HL-60 (cell line): Measurements from ENCODE around the gene FBXL5.

Experiments used
- CTCF ChIP-seq: IDR thresholded peaks from one replicate; pipeline ENCODE4 v1.5.1; 2011; ENCODE audit warnings: low read length, control low read depth, inconsistent platforms; ENCODE audit not compliant: insufficient read depth
- REST ChIP-seq: IDR thresholded peaks from 2 replicates; pipeline ENCODE4 v1.6.1; 2012; ENCODE audit warnings: low read depth; ENCODE audit not compliant: insufficient replicate concordance

DNA sequence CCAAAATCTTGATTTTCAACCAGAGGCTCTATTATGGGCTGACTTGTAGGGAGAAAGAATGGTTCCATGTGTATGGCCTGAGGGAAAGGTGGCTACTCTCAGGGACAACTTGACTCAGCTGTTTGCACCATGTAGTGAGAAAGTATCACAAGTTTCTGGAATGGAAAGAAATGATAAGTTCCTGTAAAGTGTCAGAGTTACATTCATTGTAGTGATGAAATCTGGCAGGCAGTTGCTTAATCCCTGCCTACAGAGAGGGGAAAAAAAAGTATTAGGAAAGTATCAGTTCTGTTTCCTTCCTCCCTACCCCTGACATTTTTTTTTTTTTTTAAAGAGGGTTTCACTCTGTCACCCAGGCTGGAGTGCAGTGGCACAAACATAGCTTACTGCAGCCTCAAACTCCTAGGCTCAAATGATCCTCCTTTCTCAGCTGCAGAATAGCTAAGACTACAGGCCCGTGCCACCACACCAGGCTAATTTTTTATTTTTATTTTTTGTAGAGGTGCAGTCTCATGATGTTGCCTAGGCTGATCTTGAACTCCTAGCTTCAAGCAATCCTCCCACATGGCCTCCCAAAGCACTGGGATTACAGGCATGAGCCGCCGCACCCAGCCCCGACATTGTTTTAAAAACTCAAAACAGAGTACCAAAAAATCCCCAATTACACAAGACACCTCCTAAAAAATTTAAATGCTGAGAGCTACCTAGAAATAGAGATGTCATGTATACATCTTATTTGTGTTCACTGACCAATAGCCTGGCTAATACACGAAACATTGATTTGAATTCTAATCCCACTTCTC is 4.8 kb upstream of the FBXL5 start:
- TF ChIP-seq REST (peak; percentile 51), CTCF (no peak)
